Fibroblast of skin of left quadriceps (primary cell): ENCODE results near the gene MVK.

Source experiments
- DNase-seq, 2 experiments: peaks; one replicate each; pipeline ENCODE4 v3.0.0-alpha.2; 2013; ENCODE audit warnings: low read depth in 2 of 2

Gene MVK

DNA sequence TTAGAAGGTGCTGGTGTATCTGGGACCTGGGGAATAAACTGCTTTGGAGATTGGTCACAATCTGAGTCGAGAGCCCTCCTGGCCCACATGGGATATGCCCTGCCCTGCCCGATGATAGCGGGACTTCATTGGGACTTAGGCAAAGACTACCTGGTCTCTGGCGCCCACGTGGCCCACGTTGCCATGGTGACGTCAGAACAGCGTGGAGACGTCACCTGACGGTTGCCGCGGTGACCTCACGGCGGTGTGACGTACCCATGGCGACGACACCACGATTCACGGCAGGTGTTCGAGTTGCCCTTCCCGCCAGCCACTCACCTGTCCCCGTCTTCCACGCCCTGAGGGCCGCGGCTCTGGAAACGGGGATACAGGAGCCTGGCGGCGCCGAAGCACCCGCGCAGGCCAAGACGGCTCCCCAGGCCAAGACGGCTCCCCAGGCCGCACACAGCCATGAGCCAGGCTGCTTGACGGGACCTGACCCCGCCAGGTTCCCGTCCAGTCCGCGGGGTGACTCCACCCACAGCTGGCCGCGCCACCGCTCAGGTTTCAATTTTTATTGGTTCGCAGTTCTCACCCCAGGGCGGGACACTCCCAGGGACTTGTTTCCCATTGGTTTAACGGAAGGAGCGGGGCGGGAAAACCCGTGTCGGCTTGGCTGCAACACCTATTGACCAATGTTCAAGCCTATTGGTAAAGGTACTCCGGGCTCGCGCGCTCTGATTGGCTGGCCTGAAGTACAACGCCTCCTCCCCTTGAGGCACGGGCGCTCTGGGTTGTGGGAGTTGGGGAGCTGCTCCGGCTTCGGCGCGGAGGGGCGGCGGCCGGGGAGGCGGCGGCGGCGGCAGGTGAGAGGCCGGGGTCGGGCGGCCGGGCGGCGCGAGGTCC is at the start of gene MVK, which contains the start of gene MMAB:
Gene MVK (plus strand): TSS at position 766 of the 885 bp plus-strand sequence. CDS start 1,029 bp downstream, outside the sequence.
Gene MMAB (minus strand): TSS at position 476 of the 885 bp plus-strand sequence. CDS start 24 bp downstream, at position 452.
- DNase-seq: peak; percentile 97 to 98

DNA sequence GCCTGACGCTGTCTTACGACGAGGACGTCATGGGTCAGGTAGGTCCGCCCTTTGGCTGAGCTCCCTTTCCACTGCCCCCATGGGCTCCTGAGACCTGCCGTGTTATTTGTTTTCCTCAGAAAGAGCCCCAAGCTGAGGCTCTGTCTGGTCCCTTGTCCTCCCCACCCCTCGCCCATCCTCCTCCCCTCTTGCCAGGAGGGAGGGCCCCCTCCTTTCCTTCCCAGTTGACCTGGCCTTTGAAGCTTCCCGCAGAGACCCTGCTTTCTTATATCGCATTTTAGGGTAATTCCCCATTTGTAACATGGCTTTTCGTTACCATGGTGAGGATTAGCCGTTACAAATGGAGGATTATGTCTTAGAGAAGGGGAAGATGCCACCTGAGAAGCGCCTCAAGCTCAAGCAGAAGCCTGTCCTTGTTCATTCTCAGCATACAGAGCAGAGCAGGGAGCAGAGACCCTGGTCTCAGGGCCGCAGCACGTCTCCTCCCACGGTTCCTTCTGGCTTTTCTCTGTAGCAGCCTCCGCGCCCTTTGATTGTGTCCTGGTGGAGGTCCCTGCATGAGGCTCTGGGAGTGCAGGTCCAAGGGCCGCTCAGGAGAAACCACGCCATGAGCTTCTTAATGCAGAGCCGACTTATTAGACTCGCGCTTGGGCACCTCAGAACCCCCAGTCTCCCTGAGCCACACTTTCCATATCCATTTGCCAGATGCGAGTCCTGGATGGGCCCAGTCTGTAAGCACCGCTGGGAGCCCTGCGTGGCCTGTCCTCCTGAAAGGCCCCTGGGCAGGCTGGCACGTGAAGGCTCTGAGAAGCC is 48.9 kb upstream of the MVK start:
- no peak for DNase-seq

DNA sequence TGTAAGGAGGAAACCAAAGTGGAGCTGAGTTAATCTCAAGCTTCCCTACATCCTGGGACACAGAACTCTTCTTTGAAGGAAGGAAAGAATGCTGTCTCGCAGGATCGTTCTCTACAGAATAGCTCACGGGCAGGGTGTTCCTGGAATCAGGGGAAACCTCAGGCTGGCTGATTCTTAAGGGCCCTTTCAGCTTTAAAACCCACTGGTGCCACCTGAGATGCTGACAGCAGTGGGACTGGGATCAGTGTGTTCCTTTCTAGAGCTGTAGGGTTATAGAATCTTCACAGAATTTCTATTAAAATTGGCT is 48.4 kb upstream of the MVK start:
- no peak for DNase-seq

DNA sequence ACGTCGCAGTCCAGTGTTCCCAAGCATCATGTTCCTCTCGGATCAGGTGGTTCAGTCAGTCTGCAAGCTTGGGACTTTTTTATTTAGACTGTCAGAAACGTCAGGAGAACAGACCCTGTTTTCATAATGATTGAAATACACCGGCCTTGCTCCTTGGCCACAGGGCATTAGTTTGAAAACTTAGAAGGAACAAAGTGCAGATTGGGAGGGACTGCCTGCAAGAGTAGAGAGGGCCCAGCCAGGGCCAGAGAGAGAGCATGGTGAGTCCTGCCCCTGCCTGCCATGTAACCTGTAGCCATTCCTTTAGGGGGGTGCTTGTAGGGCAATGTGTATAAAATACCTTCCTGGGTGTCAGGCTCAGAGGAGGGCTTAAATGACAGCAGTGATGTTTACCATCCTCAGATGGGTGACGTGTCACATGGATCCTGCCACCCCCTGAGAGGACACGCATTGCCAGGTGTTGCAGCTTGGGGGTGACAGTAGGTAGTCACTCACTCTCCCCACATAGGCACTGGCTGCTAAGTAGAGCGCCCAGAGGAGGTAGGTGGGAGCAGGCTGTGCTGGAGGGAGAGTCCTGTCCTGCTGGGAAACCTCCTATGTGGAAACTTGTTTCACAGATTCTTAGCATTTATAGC is 46.0 kb upstream of the MVK start:
- no peak for DNase-seq

DNA sequence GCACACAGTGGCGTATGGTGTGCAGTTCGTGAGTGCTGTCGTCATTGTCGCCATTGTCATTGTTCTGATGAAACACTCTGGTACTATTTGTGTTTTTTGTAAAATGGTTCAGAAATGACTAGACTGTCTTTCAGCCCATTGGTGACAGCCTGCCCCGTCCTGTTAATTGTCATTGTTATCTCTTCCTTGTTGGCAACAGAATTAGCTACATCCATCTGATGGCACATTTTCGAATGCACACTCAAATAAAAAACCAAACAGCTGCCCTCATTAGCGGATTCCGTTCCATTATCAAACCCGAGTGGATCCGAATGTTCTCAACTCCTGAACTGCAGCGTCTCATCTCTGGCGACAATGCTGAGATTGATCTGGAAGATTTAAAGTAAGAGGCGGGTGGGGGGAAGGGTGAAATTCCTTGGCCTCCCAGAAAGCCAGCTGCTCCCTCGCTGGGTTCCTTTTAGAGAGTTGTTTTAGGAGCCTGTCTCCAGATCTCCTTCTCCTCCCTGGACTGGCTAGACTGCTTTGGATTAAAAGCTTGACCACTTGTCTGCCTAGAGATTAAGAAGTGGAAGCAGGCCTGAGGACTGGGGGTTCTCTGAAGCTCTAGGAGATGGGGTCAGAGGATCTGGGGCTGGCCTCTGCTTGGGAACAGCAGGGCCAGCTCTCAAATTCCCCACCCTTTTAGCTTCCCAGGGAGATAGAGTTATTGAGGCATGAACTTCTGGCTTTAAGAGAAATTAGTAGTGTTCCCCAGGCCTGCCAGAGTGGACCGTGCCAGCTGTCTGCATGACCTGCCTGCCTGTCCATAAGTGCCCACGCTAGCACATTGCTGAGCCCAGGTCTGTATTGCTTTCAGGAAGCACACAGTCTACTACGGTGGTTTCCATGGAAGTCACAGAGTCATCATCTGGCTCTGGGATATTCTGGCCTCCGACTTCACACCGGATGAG is 43.6 kb upstream of the MVK start:
- no peak for DNase-seq

DNA sequence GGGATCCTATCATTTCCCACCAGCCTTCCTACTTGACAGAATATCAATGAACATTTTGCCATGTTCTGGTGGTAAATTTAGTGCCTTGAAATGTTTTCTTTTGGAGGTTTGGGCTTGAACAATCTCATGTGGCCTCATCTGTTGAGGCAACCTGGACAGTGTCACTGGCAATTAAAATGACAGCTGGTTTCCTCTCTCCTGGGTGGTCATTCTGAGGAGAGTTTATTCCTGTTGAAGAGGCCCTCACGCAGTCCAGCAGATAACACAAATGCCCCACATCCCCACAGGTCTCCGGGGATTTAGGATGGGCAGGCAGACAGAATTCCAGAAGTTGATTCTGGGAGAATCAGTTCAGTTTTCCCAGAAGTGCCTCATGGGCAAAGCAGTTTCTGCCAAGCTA is 42.2 kb upstream of the MVK start:
- DNase-seq: no peak

DNA sequence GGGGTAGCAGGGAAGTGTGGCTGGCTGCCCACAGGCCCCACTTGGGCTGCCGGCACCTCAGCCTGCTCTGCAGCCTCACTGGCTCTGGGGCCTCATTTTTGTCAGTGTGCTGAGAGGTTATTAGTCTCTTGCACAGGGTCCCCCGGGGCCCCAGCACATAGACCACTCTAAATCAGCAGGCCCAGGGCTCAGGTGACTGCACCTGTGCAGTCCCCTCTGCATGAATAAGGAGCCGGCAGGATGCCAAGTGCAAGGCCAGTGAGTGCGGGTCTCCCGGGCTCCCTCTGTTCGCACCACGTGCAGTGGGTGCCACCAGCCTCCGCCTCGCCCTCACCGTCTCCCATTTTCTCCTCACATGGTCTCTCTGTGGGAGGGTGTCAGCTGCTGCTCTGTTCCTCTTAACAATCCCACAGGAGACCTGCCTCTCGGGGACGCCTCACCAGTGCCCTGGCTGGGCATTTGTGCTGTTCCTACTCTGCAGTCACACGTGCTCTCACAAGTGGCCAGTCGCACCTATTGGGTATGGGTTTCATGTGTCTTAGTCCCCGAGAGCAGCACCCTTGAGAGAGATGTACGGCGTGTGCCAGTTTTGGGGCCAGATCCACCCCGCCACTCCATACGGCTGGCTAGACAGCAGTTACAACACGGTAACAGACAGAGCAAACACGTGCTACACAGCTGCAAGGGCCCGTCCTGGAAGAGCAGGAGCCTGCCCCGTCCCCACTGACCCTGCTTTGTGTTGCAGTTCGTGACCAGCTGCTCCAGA is 40.7 kb upstream of the MVK start:
- DNase-seq: no peak

DNA sequence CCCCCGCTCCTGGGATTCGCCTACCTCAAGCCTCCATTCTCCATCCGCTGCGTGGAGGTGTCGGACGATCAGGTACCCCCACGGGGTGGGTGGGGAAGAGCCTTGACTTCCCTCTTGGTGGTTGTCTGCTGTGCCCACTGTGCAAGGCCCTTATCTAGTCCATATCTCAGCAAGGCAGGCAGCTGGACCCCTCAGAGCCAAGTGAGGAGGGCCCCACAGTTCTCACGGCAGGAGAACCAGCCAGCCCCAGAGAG is 40.2 kb upstream of the MVK start:
- DNase-seq: no peak

DNA sequence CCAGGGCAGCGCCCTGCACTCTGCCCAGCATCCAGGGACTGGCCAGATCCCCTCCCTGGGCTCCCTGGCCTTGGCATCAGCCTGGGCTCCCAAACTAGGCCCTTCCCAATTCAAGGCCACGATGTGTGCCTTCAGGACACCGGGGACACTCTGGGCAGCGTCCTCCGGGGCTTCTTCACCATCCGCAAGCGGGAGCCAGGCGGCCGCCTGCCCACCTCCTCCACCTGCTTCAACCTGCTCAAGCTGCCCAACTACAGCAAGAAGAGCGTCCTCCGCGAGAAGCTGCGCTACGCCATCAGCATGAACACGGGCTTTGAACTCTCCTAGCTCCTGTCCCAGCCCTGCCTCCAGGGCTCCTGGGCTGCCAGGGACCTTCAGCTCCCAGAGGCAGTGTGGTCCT is 39.1 kb upstream of the MVK start:
- DNase-seq: no peak

DNA sequence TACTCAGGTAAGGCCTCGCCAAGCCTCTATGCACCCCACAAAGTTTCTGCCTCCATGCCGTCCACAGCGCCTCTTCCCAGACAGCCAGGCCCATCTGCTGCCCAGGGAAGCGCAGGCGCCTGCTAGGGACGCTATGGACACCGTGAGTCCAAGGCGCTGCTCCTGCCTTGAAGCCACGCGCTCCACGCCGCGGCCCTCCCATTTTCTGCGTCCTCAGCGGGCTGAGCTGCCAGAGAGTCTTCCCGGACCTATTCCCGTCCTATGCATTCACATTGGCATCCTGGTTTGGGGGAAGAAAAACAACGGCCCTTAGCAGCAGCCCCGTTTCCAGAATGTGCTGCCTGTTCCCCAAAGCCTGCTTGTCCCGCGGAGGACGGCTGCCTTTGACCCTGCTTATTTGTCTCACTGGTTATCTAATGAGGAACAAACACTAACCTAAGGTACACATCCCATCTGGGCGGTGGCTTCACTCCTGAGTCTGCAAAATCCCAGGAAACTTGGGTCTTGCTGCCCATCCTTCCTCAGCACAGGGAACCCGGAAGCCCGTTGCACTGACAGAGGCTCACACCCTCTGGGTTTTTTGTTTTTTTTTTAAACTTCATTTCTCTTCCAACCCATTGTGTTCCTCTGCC is 38.2 kb upstream of the MVK start:
- DNase-seq: no peak

DNA sequence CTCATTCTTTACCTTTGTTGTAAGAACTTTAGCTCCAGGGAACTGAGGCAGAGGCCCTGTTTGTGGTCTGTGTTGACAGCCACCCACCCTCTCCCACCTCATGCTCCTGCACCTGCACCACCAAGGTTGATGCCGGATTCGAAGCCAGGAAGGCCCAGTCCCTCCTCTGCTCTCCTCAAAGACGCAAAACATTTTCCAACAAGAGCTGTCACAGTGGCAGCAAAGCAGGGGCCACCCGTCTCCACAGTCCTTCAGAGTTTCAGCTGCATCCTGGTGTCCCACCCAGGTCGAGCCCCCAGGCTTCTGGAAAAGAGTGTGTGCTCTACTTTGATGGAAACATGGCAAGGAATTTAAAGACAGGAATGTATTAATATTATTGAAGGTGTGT is 37.7 kb upstream of the MVK start:
- no peak for DNase-seq

DNA sequence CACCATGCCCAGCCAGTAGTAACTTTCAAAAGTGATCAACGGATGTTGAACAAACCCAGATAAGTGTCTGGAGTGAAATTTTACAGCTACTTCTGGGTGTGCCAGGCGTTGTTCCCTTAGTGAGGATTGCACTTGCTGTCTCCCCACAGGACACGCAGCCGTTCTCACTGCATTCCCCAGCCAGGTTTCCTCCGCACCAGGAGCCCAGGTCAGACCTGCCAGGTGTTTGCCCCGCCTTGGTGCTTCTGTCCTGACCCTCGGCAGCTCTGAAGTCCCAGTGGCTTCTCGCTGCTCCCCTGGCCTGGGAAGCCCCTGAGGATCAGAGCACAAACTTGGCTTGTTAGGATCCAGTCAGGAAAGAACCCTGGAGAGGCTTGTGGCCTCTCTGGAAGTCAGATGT is 36.5 kb upstream of the MVK start:
- DNase-seq: no peak

DNA sequence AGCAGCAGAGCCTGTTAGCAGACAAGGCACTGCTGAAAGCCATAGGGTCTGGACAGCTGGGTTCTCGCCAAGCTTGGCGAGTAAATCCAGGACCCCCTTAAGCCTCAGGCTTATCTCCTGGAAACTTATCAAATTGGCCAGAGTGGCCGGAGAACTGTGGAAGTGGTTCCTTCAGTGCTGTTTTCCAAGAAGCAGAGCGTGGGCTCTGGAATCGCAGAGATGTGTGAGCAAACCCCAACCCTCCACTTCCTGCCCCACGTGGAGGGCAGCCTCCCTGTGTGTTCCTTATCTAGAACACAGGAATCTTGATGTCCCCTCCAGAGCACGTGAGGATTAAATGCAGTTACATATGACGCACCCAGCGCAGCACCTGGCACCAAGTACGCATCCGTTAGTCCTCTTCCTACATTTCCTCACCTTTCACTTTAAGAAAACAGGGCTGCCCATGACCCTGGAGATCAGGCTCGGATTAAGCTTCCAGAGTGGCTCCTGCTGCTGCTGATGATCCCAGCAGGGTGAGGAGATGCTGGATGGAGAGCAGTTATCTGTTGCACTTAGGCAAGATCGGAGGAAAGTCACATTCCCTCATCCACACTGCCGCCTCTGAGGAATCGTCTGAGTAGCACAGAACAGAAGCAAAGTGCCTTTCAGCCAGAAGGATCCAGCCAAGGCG is 35.3 kb upstream of the MVK start:
- no peak for DNase-seq

DNA sequence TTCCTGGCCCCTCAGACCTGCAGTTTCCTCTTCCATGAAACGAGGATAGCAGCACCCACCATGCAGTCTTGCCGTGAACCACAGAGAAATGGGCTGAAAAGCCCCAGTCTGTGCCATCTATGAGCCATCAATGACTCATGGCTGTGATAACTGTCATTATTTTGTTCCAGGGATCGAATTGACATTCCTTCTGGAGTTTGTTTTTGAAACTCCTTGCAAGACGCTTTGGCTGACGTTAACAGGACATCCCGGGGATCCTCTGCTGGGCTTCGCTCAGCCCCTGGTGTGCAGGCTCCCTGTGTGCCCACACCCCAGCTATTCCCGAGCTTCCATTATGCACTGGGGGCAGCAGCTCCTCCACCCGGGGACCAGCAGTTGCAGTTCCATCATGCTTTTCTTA is 34.1 kb upstream of the MVK start:
- peak in 1 of 2 experiments; percentile 7 for DNase-seq

DNA sequence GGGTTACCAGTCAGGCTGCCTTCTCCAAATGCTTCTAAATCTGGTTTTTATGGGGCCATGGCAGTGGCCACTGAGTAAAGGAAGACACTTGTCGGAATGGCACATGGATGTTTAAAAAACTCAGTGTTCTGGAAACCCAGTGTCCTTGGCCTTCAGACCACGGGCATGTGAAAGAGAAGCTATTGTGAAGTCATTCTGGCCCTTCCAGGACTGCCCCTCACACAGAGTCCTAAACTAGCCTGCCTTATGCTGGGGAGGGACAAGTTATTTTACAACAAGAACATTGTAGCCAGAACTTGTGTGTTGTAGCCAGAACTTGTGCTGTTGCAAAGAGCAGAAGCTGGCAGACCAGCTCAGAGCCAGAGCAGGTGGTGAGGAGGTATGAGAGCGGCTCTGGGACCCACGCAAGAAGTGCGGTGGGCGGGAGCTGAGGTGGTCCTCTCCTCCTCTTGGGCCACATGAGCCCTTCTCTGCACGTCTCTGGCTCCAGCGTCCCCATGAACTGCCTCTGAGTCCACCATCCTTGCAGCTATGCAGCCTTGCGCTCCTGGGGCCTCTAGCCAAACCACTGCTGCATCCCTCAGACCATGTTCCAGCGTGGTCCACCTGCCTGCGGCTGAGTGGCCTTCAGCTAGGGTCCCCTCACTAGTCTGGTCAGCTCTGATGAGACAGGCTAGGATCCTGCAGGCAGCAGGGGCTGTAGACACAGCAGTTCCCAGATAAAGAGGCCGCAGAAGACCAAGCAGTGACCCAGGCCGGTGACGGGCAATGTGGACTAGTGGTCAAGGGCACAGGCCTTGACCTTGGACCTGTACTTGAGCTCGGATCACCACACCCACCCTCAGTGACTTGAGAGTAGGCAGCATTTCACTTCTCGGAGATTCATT is 32.8 kb upstream of the MVK start:
- no peak for DNase-seq

DNA sequence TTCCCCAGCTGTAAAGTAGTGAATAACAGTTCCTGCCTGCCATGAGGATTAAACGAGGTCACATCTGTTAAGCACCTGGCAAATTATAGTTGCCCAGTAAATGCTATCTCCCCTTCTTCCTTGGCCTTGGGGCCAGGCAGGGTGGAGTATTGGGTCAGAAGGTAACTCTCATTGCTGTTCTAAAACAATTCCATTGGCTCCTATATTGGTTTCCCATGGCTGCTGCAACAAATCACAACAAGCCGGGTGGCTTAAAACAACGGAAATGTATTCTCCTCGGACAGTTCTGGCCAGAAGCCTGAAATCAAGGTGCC is 32.2 kb upstream of the MVK start:
- DNase-seq: no peak

DNA sequence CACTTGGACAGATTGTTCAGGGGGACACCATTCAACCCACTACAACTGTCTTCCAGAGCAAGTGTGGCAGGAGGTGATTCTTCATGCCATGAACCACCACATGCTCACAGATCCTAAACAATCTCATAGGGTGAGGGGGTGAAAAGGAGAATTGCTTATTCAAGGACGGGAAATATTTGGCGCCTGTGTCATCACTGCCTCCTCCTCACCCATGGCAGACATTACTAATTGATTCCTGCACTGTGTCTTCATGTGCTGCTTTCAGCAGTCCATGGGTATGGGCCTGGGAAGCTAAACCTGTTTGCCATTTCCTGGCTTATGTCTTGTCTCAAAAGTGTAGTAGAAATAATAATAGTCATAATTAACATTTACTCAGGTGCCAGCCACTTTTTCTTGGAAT is 31.6 kb upstream of the MVK start:
- DNase-seq: peak; percentile 16 to 24

DNA sequence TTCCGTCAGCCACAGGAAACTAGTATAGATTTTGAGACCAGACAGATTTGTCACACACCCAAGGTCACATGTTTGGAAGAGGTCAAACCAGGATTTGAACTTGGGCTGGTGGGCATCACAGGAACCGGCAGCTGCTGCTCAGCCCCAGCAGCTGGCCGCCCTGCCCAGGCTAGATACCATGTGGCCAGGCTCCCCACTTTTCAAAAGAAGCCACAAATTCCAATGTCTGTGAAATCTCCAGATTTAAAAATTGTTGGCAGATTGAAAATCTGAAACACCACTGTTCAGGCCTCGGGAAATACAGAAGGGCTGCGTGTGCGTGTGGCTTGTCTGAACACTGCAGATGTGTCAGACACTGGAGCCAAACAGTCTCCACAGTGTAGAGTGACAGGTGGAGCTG is 30.7 kb upstream of the MVK start:
- DNase-seq: no peak

DNA sequence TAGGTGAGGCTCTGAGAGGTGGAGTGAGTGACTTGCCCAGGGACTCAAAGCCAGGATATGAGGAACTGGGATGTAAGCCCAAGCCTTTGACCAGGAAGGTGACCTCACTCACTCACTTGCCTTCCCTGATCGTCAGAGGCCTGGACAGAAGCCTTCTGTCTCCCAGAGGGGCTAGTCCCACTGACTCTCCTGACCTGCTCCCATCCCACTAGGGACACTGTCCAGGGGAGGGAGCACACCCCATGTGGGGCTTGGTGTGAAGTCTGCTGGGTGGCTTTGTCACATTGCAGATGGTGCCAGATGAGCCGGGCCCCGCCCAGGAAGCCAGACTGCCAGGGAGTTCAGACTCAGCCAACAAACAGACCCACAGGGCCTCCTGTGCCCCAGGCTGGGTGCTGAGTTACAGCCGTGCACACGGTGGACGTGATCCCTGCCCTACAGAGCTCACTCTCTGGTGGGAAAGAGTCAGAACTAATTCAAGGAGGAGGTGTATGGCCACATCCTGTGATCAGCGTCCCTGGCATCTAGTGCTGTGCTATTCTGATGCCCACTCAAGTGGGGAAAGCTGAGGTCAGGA is 28.6 kb upstream of the MVK start:
- no peak for DNase-seq
